HG03097 (cell line): ENCODE results near the gene LRRIQ1.
"Not testable (repeated sequence)": the region's sequence is repeated elsewhere in the genome, so short reads cannot be mapped to it uniquely, and the experiment has no call there.

Experiments
- ATAC-seq: cut with Tn5 transposase; IDR thresholded peaks from one replicate; pipeline ENCODE4 v1.9.1; 2021; ENCODE audit not compliant: unreplicated experiment, low FRiP score

LRRIQ1 gene

DNA sequence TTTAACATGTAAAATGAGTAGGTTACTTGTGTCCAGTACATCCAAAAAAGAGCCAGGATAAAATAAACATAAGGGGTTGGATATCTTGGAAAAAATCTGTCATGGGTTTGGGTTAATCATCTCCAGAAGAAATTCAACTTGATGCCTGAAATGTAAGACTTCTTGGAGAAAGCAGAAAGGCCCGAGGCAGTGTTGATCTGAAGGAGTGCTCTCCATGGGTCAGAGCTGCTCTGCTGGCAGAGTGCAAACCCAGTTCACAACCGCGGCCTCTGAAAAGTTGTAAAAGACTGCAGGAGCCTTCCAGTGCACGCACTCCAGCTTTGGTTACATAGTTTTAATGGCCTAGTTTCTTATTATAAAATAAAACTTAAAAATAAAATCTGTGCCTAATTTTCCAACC lies 146.5 kb downstream of the LRRIQ1 start:
- no peak for ATAC-seq

DNA sequence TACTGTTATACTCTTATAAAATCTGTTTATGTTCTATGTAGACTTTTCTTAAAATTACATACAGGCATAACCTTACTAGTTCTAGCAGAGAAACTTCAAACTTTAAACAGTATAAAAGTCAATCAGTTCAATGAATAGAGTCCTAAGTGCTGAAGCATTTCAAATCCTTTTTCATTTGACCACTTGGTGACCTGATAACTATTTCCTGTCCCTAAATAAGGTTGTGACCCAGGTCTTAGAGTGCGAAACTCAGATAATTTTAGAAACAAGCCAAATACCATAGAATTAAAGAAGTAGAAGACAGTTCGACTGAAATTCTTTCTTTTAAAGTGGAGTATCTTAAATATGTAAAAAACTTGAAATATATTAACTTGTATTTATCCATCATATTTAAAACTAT lies 147.7 kb downstream of the LRRIQ1 start:
- ATAC-seq = no peak

DNA sequence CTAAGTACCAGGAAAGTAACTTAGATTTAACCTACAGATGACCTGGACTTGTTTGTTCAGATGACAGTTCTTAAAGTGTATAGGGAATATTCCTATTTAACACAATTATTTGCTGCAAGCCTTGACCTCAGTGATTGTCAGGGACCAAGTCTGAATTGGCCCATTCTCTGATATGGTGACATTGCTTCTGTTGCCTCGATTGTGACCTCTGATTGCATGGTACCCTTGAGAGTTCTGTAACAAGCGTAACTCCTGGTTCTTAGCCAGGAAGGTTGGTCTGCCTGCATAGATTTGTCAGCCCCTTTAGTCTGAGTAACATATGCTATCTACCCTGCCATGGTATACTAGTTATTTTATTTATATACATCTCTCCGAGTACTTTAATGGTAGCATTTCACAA lies 150.1 kb downstream of the LRRIQ1 start:
- no peak for ATAC-seq

DNA sequence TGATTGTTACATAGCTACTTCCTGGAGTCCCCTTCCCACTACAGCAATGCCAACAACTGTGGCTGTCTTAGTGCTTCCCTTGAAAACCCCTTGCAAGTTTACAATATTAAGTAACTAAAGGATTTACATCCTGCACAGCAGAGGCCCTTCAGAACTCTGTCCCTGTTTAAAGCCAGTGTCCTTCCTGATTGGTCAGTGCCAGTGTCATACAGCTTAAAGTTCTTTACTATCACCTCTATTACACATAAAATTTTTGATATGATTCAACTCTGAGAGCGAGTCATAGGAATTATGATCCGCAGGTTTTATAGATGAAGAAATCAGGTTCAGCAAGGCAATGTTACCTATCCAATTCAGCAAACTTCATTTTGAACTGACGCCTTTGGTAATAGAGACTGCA lies 152.5 kb downstream of the LRRIQ1 start:
- ATAC-seq = no peak

DNA sequence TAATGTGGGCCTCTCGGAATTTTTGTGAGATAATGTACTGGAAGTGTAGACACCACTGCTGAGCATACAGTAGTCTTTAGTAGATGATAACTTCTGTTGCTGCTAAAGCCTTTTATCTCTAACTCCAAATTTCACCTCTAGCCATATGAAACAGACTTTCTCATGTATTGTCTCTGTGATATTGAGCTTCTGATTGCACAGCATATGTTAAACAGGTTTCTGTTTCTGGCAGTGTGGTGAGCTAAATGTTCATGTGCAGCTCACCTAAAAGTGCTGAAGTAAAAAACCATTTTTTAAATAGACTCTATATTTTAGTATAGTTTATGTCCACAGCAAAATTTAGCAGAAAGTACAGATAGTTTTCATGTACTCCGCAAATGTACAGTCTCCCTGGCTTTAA lies 154.6 kb downstream of the LRRIQ1 start:
- ATAC-seq = no peak

DNA sequence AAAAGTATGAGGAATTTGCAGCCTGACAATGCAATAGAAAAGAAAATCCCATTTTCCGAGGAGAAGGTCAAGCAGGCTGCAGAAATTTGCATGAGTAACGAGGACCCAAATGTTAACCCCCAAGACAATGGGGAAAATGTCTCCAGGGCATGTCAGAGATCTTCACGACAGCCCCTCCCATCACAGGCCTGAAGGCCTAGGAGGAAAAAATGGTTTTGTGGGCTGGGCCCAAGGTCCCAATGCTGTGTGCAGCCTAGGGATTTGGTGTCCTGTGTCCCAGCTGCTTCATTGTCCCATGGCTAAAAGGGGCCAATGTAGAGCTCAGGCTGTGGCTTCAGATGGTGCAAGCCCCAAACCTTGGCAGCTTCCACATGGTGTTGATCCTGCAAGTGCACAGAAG lies 167.7 kb downstream of the LRRIQ1 start:
- ATAC-seq = not testable (repeated sequence)

DNA sequence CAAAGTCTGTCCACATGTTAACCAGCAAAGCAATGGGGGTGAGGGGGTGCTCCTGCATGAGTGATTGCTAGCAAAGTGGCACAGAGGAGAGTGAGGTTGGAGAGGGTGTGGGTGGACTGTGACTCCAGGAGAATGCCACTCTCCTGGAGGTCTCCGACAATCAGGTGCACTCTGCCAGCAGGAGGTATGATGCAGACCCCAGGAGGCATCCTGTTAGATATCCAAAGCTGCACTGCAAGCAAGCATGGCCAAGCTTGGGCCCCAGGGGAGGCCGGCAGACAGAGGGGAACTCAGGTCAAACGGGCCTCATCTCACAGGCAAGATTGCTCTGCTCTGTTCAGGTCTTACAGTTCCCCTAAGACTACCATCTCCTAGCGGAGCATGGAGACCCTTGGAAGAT lies 170.4 kb downstream of the LRRIQ1 start:
- no peak for ATAC-seq

DNA sequence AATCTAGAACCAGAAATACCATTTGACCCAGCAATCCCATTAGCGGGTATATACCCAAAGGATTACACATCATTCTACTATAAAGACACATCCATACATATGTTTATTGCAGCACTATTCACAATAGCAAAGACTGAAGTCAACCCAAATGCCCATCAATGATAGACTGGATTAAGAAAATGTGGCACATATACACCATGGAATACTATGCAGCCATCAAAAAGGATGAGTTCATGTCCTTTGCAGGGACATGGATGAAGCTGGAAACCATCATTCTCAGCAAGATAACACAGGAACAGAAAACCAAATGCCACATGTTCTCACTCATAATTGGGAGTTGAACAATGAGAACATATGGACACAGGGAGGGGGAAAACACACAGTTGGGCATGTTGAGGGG lies 188.2 kb downstream of the LRRIQ1 start:
- not testable (repeated sequence) for ATAC-seq

DNA sequence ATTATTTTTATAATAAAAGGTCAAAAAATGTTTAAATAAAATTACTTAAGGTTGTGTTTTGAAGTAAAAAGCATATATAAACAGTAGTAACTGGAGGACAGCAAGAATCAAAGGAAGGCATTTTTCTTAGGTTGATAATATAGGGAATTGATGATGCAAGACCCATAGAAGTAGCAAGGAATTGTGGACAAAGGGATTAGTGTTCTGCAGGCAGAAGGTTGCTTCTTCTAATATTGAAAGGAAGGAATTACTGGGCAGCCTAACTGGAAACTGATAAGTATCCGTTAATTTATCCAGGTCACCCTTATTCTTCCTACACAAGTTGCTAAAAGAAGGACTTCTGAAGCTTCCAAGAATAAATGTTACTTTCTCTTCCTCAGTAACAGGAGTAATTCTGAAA lies 189.3 kb downstream of the LRRIQ1 start:
- no peak for ATAC-seq

DNA sequence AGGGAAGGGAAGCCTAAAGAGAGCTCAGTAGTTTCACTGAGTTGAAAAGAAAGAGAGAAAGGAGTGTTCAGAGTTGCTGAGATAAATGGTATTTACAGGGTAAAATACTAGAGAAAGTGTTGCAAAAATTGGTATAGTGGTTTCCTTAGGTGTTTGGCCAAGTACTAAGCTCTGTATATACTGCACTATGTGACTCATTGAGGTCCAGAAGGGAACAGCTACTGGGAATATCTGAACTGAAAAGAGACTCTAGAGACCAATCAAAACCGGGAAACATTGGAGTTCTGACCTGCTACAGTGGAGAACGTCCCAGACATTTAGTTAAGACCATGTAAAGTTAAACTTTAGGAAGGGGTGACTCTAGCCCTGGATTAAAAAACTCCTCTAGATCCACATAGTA lies 201.2 kb downstream of the LRRIQ1 start:
- no peak for ATAC-seq

DNA sequence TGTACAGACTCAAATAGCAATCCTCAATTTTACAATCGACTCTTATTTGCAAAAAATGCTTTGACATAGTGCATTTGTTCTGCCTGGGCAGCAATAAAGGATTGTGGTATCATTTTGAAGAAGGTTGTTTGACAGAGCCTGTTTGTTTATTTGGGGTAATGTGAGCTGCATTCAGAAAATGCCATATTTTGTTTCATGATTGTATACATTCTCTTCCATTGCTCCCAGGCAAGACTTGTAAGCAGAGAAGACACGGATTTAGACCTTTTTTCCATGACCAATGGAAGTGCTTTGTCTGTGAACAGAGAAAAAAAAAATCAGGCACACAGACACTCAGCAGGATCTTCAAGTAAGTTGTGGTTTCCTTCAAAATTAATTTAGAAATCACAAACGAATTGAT lies 208.4 kb downstream of the LRRIQ1 start:
- ATAC-seq = no peak

DNA sequence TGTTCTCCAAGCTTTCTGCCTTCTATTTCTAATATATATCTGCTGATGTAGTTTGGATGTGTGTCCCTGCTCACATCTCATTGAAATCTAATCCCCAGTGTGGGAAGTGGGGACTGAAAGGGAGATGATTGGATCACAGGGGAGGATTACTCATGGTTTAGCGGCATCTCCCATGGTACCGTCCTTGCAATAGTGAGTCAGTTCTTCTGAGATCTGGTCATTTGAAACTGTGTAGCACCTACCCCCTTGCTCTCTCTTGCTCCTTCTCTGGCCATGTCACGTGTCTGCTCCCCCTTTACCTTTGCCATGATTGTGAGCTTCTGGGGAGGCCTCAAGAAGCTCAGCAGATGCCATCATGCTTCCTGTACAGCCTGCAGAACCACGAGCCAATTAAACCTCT lies 217.7 kb downstream of the LRRIQ1 start:
- no peak for ATAC-seq

DNA sequence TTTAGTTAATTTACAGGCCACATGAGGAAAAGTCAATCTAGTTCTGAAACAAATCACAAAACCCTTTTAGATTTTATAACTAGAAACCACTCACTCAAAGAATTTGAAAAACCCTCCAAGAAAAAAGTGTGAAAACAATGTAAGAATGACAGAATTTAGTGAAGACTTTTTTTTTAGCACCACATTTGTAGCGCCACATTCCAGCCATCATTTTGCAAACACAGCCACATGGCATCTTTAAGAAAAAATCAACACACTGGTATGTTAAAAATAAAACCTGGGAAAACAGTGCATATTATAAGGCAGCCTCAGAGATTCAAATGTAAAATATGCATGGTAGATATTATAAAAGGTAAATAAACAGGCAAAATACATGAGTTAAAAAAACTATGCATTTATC lies 221.5 kb downstream of the LRRIQ1 start:
- no peak for ATAC-seq

DNA sequence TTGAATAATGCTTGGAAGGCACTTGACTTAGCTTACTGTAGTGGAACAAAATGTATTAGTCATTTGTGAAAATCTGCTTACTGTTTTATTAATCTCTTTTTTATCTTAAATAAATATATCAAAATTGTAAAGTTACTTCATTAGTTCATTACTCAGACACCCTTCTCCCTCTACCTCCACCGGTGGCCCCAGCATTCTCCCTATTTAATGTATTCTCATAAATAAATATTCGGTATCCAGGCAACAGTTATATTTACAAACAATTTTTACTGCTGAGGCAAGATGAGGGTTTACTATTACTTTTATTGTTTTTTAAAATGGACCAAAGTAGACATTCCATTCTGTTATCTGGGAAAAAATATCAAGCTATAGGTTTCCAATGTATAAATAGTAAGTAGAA lies 224.3 kb downstream of the LRRIQ1 start:
- ATAC-seq = no peak

DNA sequence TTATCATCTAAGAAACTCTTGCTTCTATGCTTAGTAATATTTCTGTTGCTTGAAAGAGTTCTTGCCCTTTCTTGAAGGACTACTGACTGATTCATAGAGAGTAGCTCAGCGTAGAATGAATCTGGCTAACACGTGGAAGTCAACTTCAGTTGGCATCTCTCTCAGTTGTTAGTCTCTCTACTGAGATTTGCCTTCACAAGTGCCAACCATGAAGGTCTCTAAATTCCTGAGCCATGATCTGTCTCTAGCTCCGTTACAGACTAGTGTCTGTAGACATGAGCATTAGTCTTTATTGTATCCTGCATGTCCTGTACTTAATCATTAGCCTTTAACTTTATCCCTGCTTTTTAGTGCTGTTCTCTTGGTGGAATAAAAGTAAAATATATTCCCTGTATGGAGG lies 224.7 kb downstream of the LRRIQ1 start:
- ATAC-seq = no peak

DNA sequence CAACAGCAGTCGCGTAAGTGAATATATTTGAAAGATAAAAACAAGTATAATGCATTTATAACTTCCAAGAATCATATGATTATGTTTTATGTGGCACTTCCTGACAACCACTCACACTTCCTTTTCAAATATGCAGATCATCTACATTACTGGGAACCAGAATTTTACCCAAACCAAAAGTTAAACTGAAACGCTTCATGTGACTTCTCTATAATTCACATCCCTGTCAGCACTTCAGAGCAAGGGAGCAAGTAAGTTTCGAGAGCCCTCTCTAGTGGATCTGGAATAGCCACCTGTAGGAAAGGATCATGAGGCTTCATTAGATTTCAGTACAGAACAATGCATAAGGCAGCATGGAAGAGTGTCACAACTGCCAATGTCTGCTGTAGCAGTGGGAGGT lies 230.2 kb downstream of the LRRIQ1 start:
- no peak for ATAC-seq

DNA sequence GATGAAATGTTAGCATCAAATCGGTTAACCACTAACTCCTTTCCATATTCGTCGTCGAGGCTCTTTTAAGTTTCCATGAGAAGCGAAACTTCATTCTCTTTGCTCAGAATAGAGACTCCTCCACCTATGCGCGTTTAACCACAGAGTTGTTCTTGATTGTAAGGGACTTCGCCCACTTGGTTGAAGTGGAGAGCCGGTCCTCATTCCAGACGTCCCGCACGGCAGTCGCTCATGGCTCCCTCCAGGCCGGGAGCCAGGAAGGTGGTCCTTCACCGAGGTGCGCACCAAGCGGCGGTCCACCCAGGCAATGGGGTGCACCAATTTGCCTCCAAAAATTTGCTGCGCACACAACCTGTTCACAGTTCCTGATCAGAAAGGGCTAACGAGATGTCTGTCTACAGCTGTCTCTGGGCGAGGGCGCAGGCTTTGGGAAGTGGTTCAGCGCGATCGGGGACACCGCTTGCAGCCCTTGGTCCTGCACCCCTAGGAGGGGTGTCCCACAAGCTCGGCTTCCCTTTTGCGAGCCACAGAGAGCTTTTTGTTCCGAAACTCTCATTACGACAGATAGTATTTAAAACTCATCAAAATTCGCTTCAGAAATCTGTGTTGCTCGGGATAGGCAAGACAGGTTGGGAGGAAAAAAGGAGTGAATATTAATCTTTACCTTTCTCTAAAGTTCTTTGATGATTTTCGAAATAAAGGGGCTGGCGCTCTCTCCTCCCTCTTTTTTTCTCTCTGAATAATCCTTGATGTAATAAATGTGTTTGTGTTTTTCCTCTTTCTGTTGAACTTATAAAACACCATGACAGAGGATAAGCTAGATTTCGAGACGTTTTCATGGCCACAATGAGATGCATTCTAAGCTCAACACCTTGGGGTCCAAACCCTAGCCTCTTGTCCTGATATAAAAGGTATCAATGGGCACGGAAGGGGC lies 237.5 kb downstream of the LRRIQ1 start:
- ATAC-seq = no peak

DNA sequence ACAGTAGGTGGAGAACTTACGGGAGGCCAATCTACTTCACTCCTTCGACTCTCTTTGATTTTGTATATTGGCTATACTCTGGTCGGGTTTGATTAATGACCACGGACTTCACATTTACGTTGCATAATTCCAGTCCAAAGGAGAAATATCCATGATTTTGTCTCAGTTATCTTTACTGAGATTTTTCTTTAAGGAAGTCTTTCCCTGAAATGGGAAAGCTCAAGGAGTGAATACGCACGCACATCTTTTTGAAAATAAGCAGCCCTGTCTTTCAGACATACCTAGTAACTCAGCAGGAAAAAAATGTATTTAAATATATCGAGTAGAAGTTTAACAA lies 238.1 kb downstream of the LRRIQ1 start:
- no peak for ATAC-seq

DNA sequence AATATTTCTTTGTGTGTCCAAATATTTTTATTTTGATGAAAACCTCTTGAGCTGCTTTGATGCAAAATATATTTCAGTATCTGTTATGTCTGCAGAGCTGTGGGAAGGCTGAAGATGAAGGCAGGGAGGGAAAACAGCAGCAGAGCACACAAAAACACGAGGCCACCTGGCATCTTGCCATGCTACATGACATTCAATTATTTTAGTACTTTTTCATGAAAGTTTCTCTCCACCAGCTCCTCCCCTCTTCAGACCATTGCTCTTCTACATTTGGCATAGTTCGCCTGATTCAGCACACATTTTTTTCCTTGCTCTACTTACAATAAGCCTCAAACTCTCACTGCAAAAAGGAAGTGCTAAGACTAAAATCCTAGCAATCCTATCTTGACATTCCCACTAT lies 239.2 kb downstream of the LRRIQ1 start:
- ATAC-seq = no peak

DNA sequence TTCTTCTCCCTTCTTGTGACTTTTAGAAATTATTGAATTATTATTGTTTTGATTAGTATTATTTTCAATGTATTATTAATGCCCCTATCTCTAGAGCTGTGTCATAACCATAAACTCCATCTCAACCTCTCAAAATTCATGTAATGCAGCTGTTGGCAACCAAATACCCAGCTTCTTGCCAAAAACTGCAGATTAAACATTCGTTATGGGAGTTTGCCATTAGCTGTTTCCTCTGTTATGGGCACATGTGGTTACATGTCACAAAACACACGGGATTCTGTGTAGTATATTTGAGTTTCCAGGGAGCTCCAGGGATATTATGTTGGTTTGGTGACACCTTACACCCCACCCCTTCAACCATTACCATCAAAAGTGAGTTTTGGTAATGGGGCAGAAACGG lies 241.0 kb downstream of the LRRIQ1 start:
- ATAC-seq = no peak

DNA sequence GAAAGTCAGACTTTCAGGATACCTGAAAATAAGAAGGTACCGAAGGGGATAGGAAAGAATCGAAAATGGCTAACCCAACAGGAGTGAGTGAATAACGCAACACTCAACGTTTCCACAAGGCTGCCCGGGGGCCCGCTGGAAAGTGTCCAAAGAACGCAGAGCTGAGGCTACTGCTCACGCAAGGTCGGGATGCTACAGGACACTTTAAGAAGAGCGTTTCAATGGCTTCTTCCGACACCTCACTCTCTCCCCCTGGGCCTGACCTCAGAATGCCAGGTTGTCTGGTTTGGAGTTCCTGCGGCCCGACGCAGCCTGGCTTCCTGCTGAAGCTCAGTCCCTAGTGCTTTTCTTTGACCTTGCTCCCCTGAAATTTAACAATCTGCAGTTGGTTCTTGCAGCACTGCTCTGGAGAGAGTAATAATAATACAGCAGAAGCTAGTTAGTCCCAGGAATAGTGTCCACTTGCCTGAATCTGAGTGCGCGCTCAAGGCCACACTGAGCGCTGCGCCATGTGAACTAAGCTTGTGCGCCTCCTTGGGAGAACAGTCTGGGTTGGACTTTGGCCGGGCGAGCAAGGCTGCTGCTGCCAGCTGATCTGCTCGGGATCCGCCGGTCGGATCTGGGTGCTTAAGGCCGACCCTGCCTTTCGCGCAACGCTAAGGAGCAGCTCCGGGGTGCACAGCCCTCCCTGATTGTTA lies 241.9 kb downstream of the LRRIQ1 start:
- no peak for ATAC-seq
